Mesendoderm (in vitro differentiated cells): ENCODE results near the gene NRP2.

ENCODE experiments used
- DNase-seq: peaks from one replicate; pipeline ENCODE4 v3.0.0; 2013
- H2AK5ac ChIP-seq: 2 replicates; pipeline ENCODE4 v1.6.1; 2013; ENCODE audit warnings: low read length, inconsistent platforms
- H2BK120ac ChIP-seq: 2 replicates; pipeline ENCODE4 v1.6.1; 2013; ENCODE audit warnings: low read depth, mild to moderate bottlenecking, low read length, moderate library complexity, mixed read lengths
- H2BK15ac ChIP-seq: replicated peaks from 2 replicates; pipeline ENCODE4 v1.6.1; 2013; ENCODE audit warnings: low read depth, mild to moderate bottlenecking, moderate library complexity
- H2BK5ac ChIP-seq: 2 replicates; pipeline ENCODE4 v1.6.1; 2013; ENCODE audit warnings: low read length, inconsistent platforms
- H3K18ac ChIP-seq: 2 replicates; pipeline ENCODE4 v1.6.1; 2013; ENCODE audit warnings: mild to moderate bottlenecking, low read length, mixed read lengths
- H3K23ac ChIP-seq: one replicate; pipeline ENCODE4 v1.6.1; 2013; ENCODE audit warnings: low read length
- H3K27ac ChIP-seq: 2 replicates; pipeline ENCODE4 v1.5.1; 2013; ENCODE audit warnings: low read depth, mild to moderate bottlenecking, inconsistent platforms, low read length, moderate library complexity
- H3K27me3 ChIP-seq: 2 replicates; pipeline ENCODE4 v1.6.1; 2013; ENCODE audit warnings: low read length, control low read depth, mild to moderate bottlenecking, inconsistent platforms; ENCODE audit not compliant: insufficient read depth, poor library complexity
- H3K36me3 ChIP-seq: 2 replicates; pipeline ENCODE4 v1.6.1; 2013; ENCODE audit warnings: low read length, inconsistent platforms; ENCODE audit not compliant: control insufficient read depth, insufficient read depth
- H3K4ac ChIP-seq: one replicate; pipeline ENCODE4 v1.6.1; 2013; ENCODE audit warnings: low read depth, mild to moderate bottlenecking, low read length, moderate library complexity
- H3K4me1 ChIP-seq: 2 replicates; pipeline ENCODE4 v1.6.1; 2013; ENCODE audit warnings: low read depth, low read length, inconsistent platforms; ENCODE audit not compliant: control insufficient read depth
- H3K4me2 ChIP-seq: 2 replicates; pipeline ENCODE4 v1.6.1; 2013; ENCODE audit warnings: low read length
- H3K4me3 ChIP-seq: 2 replicates; pipeline ENCODE4 v1.5.1; 2013; ENCODE audit warnings: mild to moderate bottlenecking, low read length
- H3K56ac ChIP-seq: one replicate; pipeline ENCODE4 v1.6.1; 2013; ENCODE audit warnings: low read length
- H3K79me1 ChIP-seq: 2 replicates; pipeline ENCODE4 v1.6.1; 2013; ENCODE audit warnings: low read length, inconsistent platforms
- H3K79me2 ChIP-seq: 2 replicates; pipeline ENCODE4 v1.6.1; 2013; ENCODE audit warnings: mild to moderate bottlenecking, low read length; ENCODE audit not compliant: control insufficient read depth, insufficient read depth
- H3K9ac ChIP-seq: 2 replicates; pipeline ENCODE4 v1.6.1; 2013; ENCODE audit warnings: low read length, inconsistent platforms
- H4K5ac ChIP-seq: one replicate; pipeline ENCODE4 v1.6.1; 2013; ENCODE audit warnings: low read length
- H4K8ac ChIP-seq: one replicate; pipeline ENCODE4 v1.6.1; 2013; ENCODE audit warnings: low read depth, mild to moderate bottlenecking, control low read depth, low read length, moderate library complexity
- WGBS: extraction: QIAGEN DNeasy Blood & Tissue Kit; methylation state at CpG from one replicate; pipeline ENCODE4 v1.1.7; 2013; ENCODE audit warnings: low lambda C conversion rate, missing lambda C conversion rate; ENCODE audit not compliant: insufficient coverage; ENCODE audit errors: extremely low coverage; 5-methylcytosine and 5-hydroxymethylcytosine counted together

Gene NRP2

DNA sequence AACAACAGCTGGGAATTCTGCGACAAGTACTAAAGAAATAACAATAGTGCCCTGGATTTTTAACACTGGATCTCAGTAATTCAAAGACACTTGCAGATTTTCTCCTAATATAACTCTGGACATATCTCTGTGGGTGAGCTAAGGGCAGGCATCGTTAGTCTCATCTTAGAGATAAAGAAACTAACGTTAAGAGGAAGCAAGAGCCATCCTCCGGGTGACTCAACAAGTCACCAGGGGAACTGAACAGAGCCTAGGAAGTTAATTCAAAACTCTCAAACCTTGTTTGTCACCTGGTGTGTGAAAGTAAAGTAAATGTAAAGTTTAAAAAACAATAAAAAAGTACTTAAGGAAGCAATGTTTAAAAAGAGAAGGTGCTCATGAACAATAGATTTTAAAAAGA is 41.6 kb upstream of the NRP2 start:
- WGBS = no CpG with 5 or more reads among the region's 4 CpGs
- no peak overlapping the region for H3K27ac ChIP-seq

DNA sequence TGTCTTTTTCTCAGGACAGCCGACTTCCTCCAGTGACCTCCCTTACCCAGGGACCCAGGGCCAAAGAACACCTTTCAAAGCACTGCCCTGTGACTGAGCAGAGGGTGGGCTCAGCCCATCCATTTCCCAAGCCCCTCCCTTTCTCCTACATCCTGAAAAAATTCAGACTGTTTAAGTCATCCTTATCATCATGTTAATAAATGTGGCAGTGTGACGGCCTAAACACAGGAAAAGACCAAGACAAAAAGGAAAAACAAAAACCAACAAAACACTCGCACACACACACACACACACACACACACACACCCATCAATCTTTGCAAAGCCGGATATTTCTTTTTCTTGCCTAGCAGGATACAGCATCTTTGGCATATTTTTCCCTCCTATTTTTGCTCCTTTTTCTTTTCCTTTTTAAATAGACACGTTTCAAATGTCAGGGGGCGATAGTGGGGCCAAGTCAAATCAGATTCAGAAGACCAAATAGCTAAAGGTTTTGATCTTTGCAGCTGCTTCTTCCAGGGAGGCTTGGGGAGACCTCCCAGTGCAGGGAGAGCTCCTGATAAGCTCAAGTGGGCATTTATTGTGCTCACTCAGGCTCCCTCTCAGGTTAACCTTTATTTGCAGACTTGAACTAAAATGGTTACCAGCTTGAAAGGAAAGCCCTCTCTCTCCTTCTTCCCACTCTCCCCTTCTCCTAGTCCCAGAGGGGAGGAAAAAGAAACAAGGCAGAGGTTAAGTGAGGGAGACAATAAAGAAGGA is 39.5 kb upstream of the NRP2 start:
- Histone ChIP-seq H3K36me3 (no peaks in the 10 kb centered on the region), H4K8ac (no peak overlapping the region), H3K27ac (no peak overlapping the region), H3K23ac (no peak overlapping the region), H3K56ac (no peak overlapping the region), H4K5ac (no peak overlapping the region), H2BK5ac (no peak overlapping the region), H3K4me1 (no peaks in the 10 kb centered on the region), H3K18ac (no peak overlapping the region), H3K4me2 (no peak overlapping the region), H3K79me1 (no peaks in the 10 kb centered on the region), H3K9ac (no peak overlapping the region), H2BK120ac (no peak overlapping the region), H2AK5ac (no peak overlapping the region), H3K79me2 (no peaks in the 10 kb centered on the region), H3K27me3 (no peaks in the 10 kb centered on the region), H3K4ac (no peak overlapping the region), H3K4me3 (no peak overlapping the region), H2BK15ac (no peak overlapping the region)
- no CpG with 5 or more reads among the region's 6 CpGs for WGBS
- DNase-seq = no peak

More for the DNA sequence above, 41.6 kb upstream of the NRP2 start:
- Histone ChIP-seq H2AK5ac (no peak overlapping the region), H3K18ac (no peak overlapping the region), H4K8ac (no peak overlapping the region), H3K27me3 (no peaks in the 10 kb centered on the region), H2BK5ac (no peak overlapping the region), H3K79me2 (no peaks in the 10 kb centered on the region), H3K4me1 (peaks cover 5% of the 10 kb centered on the region), H3K56ac (no peak overlapping the region), H3K4me3 (no peak overlapping the region), H4K5ac (no peak overlapping the region), H3K79me1 (no peaks in the 10 kb centered on the region), H3K36me3 (no peaks in the 10 kb centered on the region), H2BK15ac (no peak overlapping the region), H2BK120ac (no peak overlapping the region), H3K23ac (no peak overlapping the region), H3K4me2 (no peak overlapping the region), H3K4ac (no peak overlapping the region), H3K9ac (no peak overlapping the region)
- no peak for DNase-seq

DNA sequence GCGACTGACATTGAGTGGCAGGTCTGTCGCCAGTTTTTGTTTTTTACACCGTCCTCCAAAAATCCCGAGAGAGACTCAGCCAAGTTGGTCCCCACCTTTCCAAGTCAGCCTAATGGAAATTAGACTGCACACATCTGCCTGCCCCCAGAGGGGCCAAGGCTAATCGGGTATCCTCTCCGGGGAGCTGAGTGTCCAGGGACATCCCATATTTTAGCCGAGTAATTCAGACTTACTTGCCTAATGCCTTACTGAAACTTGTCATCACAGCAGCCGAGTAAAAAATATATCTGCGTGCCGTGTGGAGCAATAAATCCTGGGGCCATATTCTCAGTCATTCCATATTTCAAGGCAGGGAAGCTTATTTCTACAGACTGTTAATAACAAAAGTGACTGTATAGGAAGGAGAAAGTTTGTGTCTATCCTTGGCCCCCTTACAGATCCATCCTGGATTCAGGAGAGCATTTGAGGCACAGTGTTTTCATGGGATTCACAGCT is 38.9 kb upstream of the NRP2 start:
- Histone ChIP-seq H3K36me3 (no peaks in the 10 kb centered on the region), H2BK120ac (no peak overlapping the region), H3K27me3 (no peaks in the 10 kb centered on the region), H3K79me2 (no peaks in the 10 kb centered on the region), H3K4me1 (no peaks in the 10 kb centered on the region), H3K4me2 (no peak overlapping the region), H3K4me3 (no peak overlapping the region), H3K23ac (no peak overlapping the region), H2AK5ac (no peak overlapping the region), H3K9ac (no peak overlapping the region), H3K56ac (no peak overlapping the region), H3K79me1 (no peaks in the 10 kb centered on the region), H2BK5ac (no peak overlapping the region), H2BK15ac (no peak overlapping the region), H4K5ac (no peak overlapping the region), H4K8ac (no peak overlapping the region), H3K18ac (no peak overlapping the region), H3K4ac (no peak overlapping the region), H3K27ac (no peak overlapping the region)
- whole genome bisulfite sequencing = no CpG with 5 or more reads among the region's 10 CpGs
- DNase-seq = no peak

- Histone ChIP-seq H3K9ac (no peak overlapping the region), H3K4ac (no peak overlapping the region), H2BK15ac (no peak overlapping the region), H3K4me2 (no peak overlapping the region), H3K27ac (no peak overlapping the region), H3K79me2 (no peaks in the 10 kb centered on the region), H3K36me3 (no peaks in the 10 kb centered on the region), H4K8ac (no peak overlapping the region), H2BK5ac (no peak overlapping the region), H3K23ac (no peak overlapping the region), H3K27me3 (no peaks in the 10 kb centered on the region), H3K79me1 (no peaks in the 10 kb centered on the region), H2AK5ac (no peak overlapping the region), H3K56ac (no peak overlapping the region), H4K5ac (no peak overlapping the region), H3K18ac (no peak overlapping the region), H3K4me1 (no peaks in the 10 kb centered on the region), H2BK120ac (no peak overlapping the region), H3K4me3 (no peak overlapping the region)
- DNase-seq = no peak
- WGBS = no CpG with 5 or more reads among the region's 5 CpGs
These were observed 38.3 kb upstream of the NRP2 start for GRCh38 chr2:205644018-205644417.

GRCh38 chr2:205646680-205647079 is 35.6 kb upstream of the NRP2 start:
- Histone ChIP-seq H3K4me2 (no peak overlapping the region), H3K9ac (no peak overlapping the region), H2BK5ac (no peak overlapping the region), H3K4me3 (no peak overlapping the region), H2BK120ac (no peak overlapping the region), H3K23ac (no peak overlapping the region), H3K56ac (no peak overlapping the region), H2BK15ac (no peak overlapping the region), H3K79me2 (no peaks in the 10 kb centered on the region), H3K27me3 (no peaks in the 10 kb centered on the region), H3K4me1 (peaks cover 2% of the 10 kb centered on the region), H3K18ac (no peak overlapping the region), H3K79me1 (no peaks in the 10 kb centered on the region), H2AK5ac (no peak overlapping the region), H3K27ac (no peak overlapping the region), H3K4ac (no peak overlapping the region), H3K36me3 (no peaks in the 10 kb centered on the region), H4K8ac (no peak overlapping the region), H4K5ac (no peak overlapping the region)
- no peak for DNase-seq
- WGBS = no CpG with 5 or more reads among the region's 8 CpGs

DNA sequence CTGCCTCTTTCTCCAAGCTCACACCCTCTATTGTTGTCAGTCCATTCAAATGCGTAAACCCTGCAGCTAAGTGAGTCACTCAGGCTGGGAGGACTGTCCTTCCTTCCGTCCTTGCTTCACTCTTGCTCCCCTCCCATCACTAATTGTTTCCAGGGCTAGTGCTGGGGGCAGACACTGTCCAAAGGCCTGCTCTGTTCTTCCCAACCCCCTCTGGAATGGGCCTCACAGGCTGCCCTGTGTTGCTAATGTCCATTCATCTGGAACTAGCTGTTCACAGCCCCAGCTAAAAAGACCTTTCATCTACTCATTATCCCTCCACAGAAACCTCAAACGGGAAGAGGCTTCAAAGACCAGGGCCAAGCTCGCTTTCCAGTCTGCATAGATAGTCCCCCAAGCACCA is 31.9 kb upstream of the NRP2 start:
- Histone ChIP-seq H2BK15ac (no peak overlapping the region), H3K9ac (no peak overlapping the region), H2AK5ac (no peak overlapping the region), H3K4me3 (no peak overlapping the region), H3K23ac (no peak overlapping the region), H3K27me3 (no peaks in the 10 kb centered on the region), H3K4me1 (peaks cover 2% of the 10 kb centered on the region), H3K4me2 (no peak overlapping the region), H2BK5ac (no peak overlapping the region), H4K5ac (no peak overlapping the region), H3K79me2 (no peaks in the 10 kb centered on the region), H3K27ac (no peak overlapping the region), H3K4ac (no peak overlapping the region), H3K18ac (no peak overlapping the region), H3K79me1 (no peaks in the 10 kb centered on the region), H3K36me3 (no peaks in the 10 kb centered on the region), H3K56ac (peak overlapping the region; percentile 62), H2BK120ac (no peak overlapping the region), H4K8ac (no peak overlapping the region)
- DNase-seq = peak; percentile 90
- no CpG with 5 or more reads among the region's 4 CpGs for WGBS
